Subcutaneous abdominal adipose tissue (tissue), 5 donors: ENCODE data around the gene ERC1.

Source experiments
- H3K27ac ChIP-seq: one replicate; pipeline ENCODE4 v1.7.0; 2013; ENCODE audit warnings: low read depth, mild to moderate bottlenecking, inconsistent platforms, low read length, moderate library complexity
- H3K27me3 ChIP-seq, 5 donors: one replicate each; pipeline ENCODE4 v1.7.0; 2013; ENCODE audit warnings: low read length in 5 of 5, inconsistent platforms in 1 of 5; ENCODE audit not compliant: control insufficient read depth in 5 of 5, insufficient read depth in 4 of 5
- H3K36me3 ChIP-seq, 5 donors: one replicate each; pipeline ENCODE4 v1.7.0; 2013; ENCODE audit warnings: low read length in 5 of 5; ENCODE audit not compliant: control insufficient read depth in 5 of 5, insufficient read depth in 5 of 5
- H3K4me1 ChIP-seq, 5 donors: one replicate each; pipeline ENCODE4 v1.7.0; 2013; ENCODE audit warnings: low read length in 5 of 5, mild to moderate bottlenecking in 3 of 5, moderate library complexity in 1 of 5; ENCODE audit not compliant: control insufficient read depth in 5 of 5, insufficient read depth in 5 of 5
- H3K4me3 ChIP-seq, 5 donors: one replicate each; pipeline ENCODE4 v1.7.0; 2013; ENCODE audit warnings: low read length in 5 of 5, low read depth in 1 of 5
- H3K9ac ChIP-seq, 5 donors: one replicate each; pipeline ENCODE4 v1.7.0; 2013; ENCODE audit warnings: low read length in 5 of 5, mild to moderate bottlenecking in 4 of 5, moderate library complexity in 3 of 5
- H3K9me3 ChIP-seq, 5 donors: one replicate each; pipeline ENCODE4 v1.7.0; 2013; ENCODE audit warnings: low read length in 5 of 5; ENCODE audit not compliant: control insufficient read depth in 5 of 5
- donor health status: healthy.
- donor health status: healthy.
- donor health status: healthy.
- donor health status: healthy.
- donor health status: healthy.

Gene ERC1

GRCh38 chr12:990661-991349 lies at the start of gene ERC1:
Gene ERC1, plus strand, starts transcription at chr12:991223. Its CDS starts 36,681 bp downstream, at chr12:1027904.
- H3K9ac ChIP-seq, result peak within 1 kb of the TSS; percentile 6 to 95 (median 92)
- H3K9me3 ChIP-seq, result no peaks in the 10 kb centered on the region
- H3K4me1 ChIP-seq, result peaks cover 3 to 36% (median 35%) of the 10 kb centered on the region in 5 donors
- H3K36me3 ChIP-seq, result no peaks in the 10 kb centered on the region
- H3K27ac ChIP-seq, result peak within 1 kb of the TSS; percentile 96
- H3K27me3 ChIP-seq, result no peaks in the 10 kb centered on the region
- H3K4me3 ChIP-seq, result peak within 1 kb of the TSS; percentile 77 to 88 (median 85)

GRCh38 chr12:943051-943450 lies 48.0 kb upstream of the ERC1 start:
- peaks cover 0 to 26% (median 2%) of the 10 kb centered on the region in 5 donors for H3K36me3 ChIP-seq
- no peak overlapping the region for H3K27ac ChIP-seq
- no peak overlapping the region for H3K4me3 ChIP-seq
- H3K4me1 ChIP-seq, result peaks cover 0 to 11% (median 3%) of the 10 kb centered on the region in 5 donors
- H3K9ac ChIP-seq, result no peak overlapping the region
- H3K27me3 ChIP-seq, result no peaks in the 10 kb centered on the region
- H3K9me3 ChIP-seq, result no peaks in the 10 kb centered on the region

- Histone ChIP-seq H3K36me3 (peaks cover 0 to 19% (median 2%) of the 10 kb centered on the region in 5 donors), H3K9ac (no peak overlapping the region)
These were observed 46.8 kb upstream of the ERC1 start for GRCh38 chr12:944211-944610.

GRCh38 chr12:946212-946611 lies 44.8 kb upstream of the ERC1 start:
- H3K27ac ChIP-seq, result no peak overlapping the region
- H3K9me3 ChIP-seq, result no peaks in the 10 kb centered on the region
- H3K27me3 ChIP-seq, result no peaks in the 10 kb centered on the region
- H3K9ac ChIP-seq, result no peak overlapping the region
- peaks cover 0 to 17% (median 0%) of the 10 kb centered on the region in 5 donors for H3K36me3 ChIP-seq
- H3K4me3 ChIP-seq, result no peak overlapping the region
- H3K4me1 ChIP-seq, result peaks cover 2 to 25% (median 15%) of the 10 kb centered on the region in 5 donors

More at GRCh38 chr12:944211-944610, 46.8 kb upstream of the ERC1 start:
- no peaks in the 10 kb centered on the region for H3K9me3 ChIP-seq
- H3K27me3 ChIP-seq, result no peaks in the 10 kb centered on the region
- peaks cover 0 to 22% (median 14%) of the 10 kb centered on the region in 5 donors for H3K4me1 ChIP-seq
- H3K4me3 ChIP-seq, result no peak overlapping the region
- no peak overlapping the region for H3K27ac ChIP-seq

- Histone ChIP-seq H3K36me3 (peaks cover 0 to 17% (median 0%) of the 10 kb centered on the region in 5 donors), H3K9me3 (no peaks in the 10 kb centered on the region), H3K4me3 (no peak overlapping the region), H3K27me3 (no peaks in the 10 kb centered on the region), H3K4me1 (peaks cover 2 to 25% (median 15%) of the 10 kb centered on the region in 5 donors), H3K27ac (no peak overlapping the region), H3K9ac (no peak overlapping the region)
These were observed 44.4 kb upstream of the ERC1 start for GRCh38 chr12:946631-947030.

GRCh38 chr12:948238-948637 lies 42.8 kb upstream of the ERC1 start:
- Histone ChIP-seq H3K27ac (peak overlapping the region; percentile 88), H3K9ac (no peak overlapping the region), H3K9me3 (no peaks in the 10 kb centered on the region), H3K36me3 (peaks cover 0 to 10% (median 0%) of the 10 kb centered on the region in 5 donors), H3K4me3 (peak overlapping the region; percentile 75 to 94 (median 86)), H3K4me1 (peaks cover 2 to 25% (median 15%) of the 10 kb centered on the region in 5 donors), H3K27me3 (no peaks in the 10 kb centered on the region)

- Histone ChIP-seq H3K4me1 (peaks cover 2 to 25% (median 15%) of the 10 kb centered on the region in 5 donors), H3K4me3 (peak within 1 kb of the TSS; percentile 75 to 94 (median 86)), H3K9ac (peak within 1 kb of the TSS; percentile 77 to 92 (median 86)), H3K27ac (peak within 1 kb of the TSS; percentile 88), H3K36me3 (no peaks in the 10 kb centered on the region), H3K27me3 (no peaks in the 10 kb centered on the region), H3K9me3 (no peaks in the 10 kb centered on the region)
These were observed 41.4 kb upstream of the ERC1 start, which contains the start of gene RAD52 for GRCh38 chr12:949453-950191. Gene RAD52, minus strand, starts transcription at chr12:949694. Its CDS starts 16,636 bp downstream, at chr12:933058.

- Histone ChIP-seq H3K36me3 (no peaks in the 10 kb centered on the region), H3K9ac (no peak overlapping the region), H3K4me3 (no peak overlapping the region), H3K9me3 (no peaks in the 10 kb centered on the region), H3K27ac (no peak overlapping the region), H3K27me3 (no peaks in the 10 kb centered on the region), H3K4me1 (peaks cover 2 to 22% (median 12%) of the 10 kb centered on the region in 5 donors)
These were observed 39.8 kb upstream of the ERC1 start for GRCh38 chr12:951176-951575.

GRCh38 chr12:953776-954175 lies 37.2 kb upstream of the ERC1 start:
- Histone ChIP-seq H3K9ac (no peak overlapping the region), H3K9me3 (no peaks in the 10 kb centered on the region), H3K27ac (no peak overlapping the region), H3K4me1 (peaks cover 2 to 15% (median 11%) of the 10 kb centered on the region in 5 donors), H3K27me3 (no peaks in the 10 kb centered on the region), H3K36me3 (no peaks in the 10 kb centered on the region), H3K4me3 (no peak overlapping the region)

GRCh38 chr12:954741-955140 lies 36.3 kb upstream of the ERC1 start:
- H3K4me1 ChIP-seq, result peaks cover 0 to 17% (median 8%) of the 10 kb centered on the region in 5 donors
- H3K4me3 ChIP-seq, result no peak overlapping the region
- H3K9me3 ChIP-seq, result no peaks in the 10 kb centered on the region
- H3K27me3 ChIP-seq, result no peaks in the 10 kb centered on the region
- H3K27ac ChIP-seq, result no peak overlapping the region
- H3K9ac ChIP-seq, result no peak overlapping the region
- H3K36me3 ChIP-seq, result no peaks in the 10 kb centered on the region
